Left lung (tissue), 10 donors: Measurements from ENCODE around the gene IQGAP3. TPM values are rescaled to one million over a fixed set of nuclear protein-coding genes. Genes with fewer than 3 reads are reported as not detected.

Experiments used
- ATAC-seq: fragments of 200-7000 bp; cut with Tn5 transposase; one replicate; pipeline ENCODE4 v1.9.1; 2020; ENCODE audit warnings: moderate library complexity
- DNase-seq, 4 donors: peaks; one replicate each; pipeline ENCODE4 v3.0.0-alpha.2; 2013 to 2020
- H3K27ac ChIP-seq, 2 donors: fragments of 200-600 bp; sonication (generic) in 1 of 2; one replicate each; pipeline versions ENCODE4 v1.5.0 to v1.8.0; 2020 to 2021
- H3K27me3 ChIP-seq, 2 donors: fragments of 200-600 bp; sonication (generic) in 1 of 2; one replicate each; pipeline versions ENCODE4 v1.5.0 to v1.8.0; 2020 to 2021
- H3K36me3 ChIP-seq, 2 donors: fragments of 200-600 bp; sonication (generic) in 1 of 2; one replicate each; pipeline versions ENCODE4 v1.5.0 to v1.8.0; 2020 to 2021
- H3K4me1 ChIP-seq, 2 donors: fragments of 200-600 bp; one replicate each; pipeline ENCODE4 v1.8.0; 2021
- H3K4me3 ChIP-seq, 2 donors: fragments of 200-600 bp; sonication (generic) in 1 of 2; one replicate each; pipeline versions ENCODE4 v1.5.0 to v1.8.0; 2020 to 2021; ENCODE audit warnings: mild to moderate bottlenecking in 1 of 2
- H3K9me3 ChIP-seq, 2 donors: fragments of 200-600 bp; sonication (generic) in 1 of 2; one replicate each; pipeline versions ENCODE4 v1.5.0 to v1.8.0; 2020 to 2021
- CTCF ChIP-seq, 2 donors: fragments of 200-600 bp; sonication (generic) in 1 of 2; IDR thresholded peaks; one replicate each; pipeline versions ENCODE4 v1.5.0 to v1.8.0; 2021; ENCODE audit warnings: antibody characterized with exemption in 2 of 2
- intact Hi-C, 2 donors: fragments of 100-400 bp; cut with DNase I; formaldehyde crosslinking; loops; one replicate each; pipeline versions ENCODE4 v1.11.2 to v1.14.2; 2022
- polyA plus RNA-seq, 6 donors: library from polyadenylated mRNA; unstranded; fragments of 120-200 nt; gene quantifications; one replicate each; pipeline ENCODE4 v1.2.1, GENCODE V29; 2013; ENCODE audit not compliant: insufficient read length in 6 of 6
- total RNA-seq, 2 donors: library from RNA; stranded (reverse); fragmentation: NEBNext Ultra II Directional; extraction: Animal tissue kit (Norgen Biotek cat#: 25700); gene quantifications; one replicate each; pipeline ENCODE4 v1.2.1, GENCODE V29; 2021
- donor health status: DM: no; HTN: yes; CAD: no.
- donor health status: DM: no; HTN: no; CAD: no.

Gene IQGAP3
- total and polyA plus RNA-seq, 8 donors, result 2.8 to 26.7 (median 13.1) TPM

- peaks cover 38 to 88% of the 10 kb centered on the region in 2 donors for H3K4me1 ChIP-seq
- H3K9me3 ChIP-seq, result no peaks in the 10 kb centered on the region
- no peak overlapping the region for H3K4me3 ChIP-seq
- DNase-seq (no peak), ATAC-seq (no peak)
- no peak overlapping the region for H3K27ac ChIP-seq
- peaks cover 0 to 18% of the 10 kb centered on the region in 2 donors for H3K36me3 ChIP-seq
- no peaks in the 10 kb centered on the region for H3K27me3 ChIP-seq
- intact Hi-C loops, result no loop called here
- no peak for TF ChIP-seq CTCF (IDR thresholded peaks at IDR 0.05)
Measured at GRCh38 chr1:156486421-156487344, 85.7 kb downstream of the IQGAP3 start.

- no peak overlapping the region for H3K4me3 ChIP-seq
- ATAC-seq (no peak), DNase-seq (no peak)
- H3K27ac ChIP-seq, result no peak overlapping the region
- H3K27me3 ChIP-seq, result no peaks in the 10 kb centered on the region
- intact Hi-C loops, result no loop called here
- TF ChIP-seq CTCF (IDR thresholded peaks at IDR 0.05), result no peak
- H3K36me3 ChIP-seq, result peaks cover 0 to 25% of the 10 kb centered on the region in 2 donors
- H3K9me3 ChIP-seq, result no peaks in the 10 kb centered on the region
- peaks cover 31 to 88% of the 10 kb centered on the region in 2 donors for H3K4me1 ChIP-seq
Measured at GRCh38 chr1:156485984-156486383, 86.4 kb downstream of the IQGAP3 start.

GRCh38 chr1:156484480-156485058 lies 87.8 kb downstream of the IQGAP3 start:
- Histone ChIP-seq H3K9me3 (no peaks in the 10 kb centered on the region), H3K27me3 (no peaks in the 10 kb centered on the region), H3K36me3 (peaks cover 0 to 39% of the 10 kb centered on the region in 2 donors), H3K27ac (no peak overlapping the region), H3K4me1 (peaks cover 17 to 84% of the 10 kb centered on the region in 2 donors), H3K4me3 (no peak overlapping the region)
- TF ChIP-seq CTCF (IDR thresholded peaks at IDR 0.05), result no peak
- no peak for DNase-seq
- no peak for ATAC-seq
- intact Hi-C loops, result no loop called here

- Histone ChIP-seq H3K4me1 (peaks cover 6 to 72% of the 10 kb centered on the region in 2 donors), H3K27ac (peak overlapping the region in 1 of 2 donors; percentile 37)
- no peak for TF ChIP-seq CTCF (IDR thresholded peaks at IDR 0.05)
Measured at GRCh38 chr1:156483397-156483796, 89.0 kb downstream of the IQGAP3 start.

GRCh38 chr1:156482276-156482675 lies 90.1 kb downstream of the IQGAP3 start:
- TF ChIP-seq CTCF (IDR thresholded peaks at IDR 0.05), result no peak
- Histone ChIP-seq H3K4me1 (peaks cover 0 to 61% of the 10 kb centered on the region in 2 donors), H3K36me3 (peaks cover 0 to 62% of the 10 kb centered on the region in 2 donors), H3K27me3 (no peaks in the 10 kb centered on the region), H3K9me3 (no peaks in the 10 kb centered on the region), H3K4me3 (no peak overlapping the region), H3K27ac (no peak overlapping the region)
- ATAC-seq (no peak), DNase-seq (no peak)
- intact Hi-C loops, result no loop called here

More at GRCh38 chr1:156483397-156483796, 89.0 kb downstream of the IQGAP3 start:
- ATAC-seq (no peak), DNase-seq (no peak)
- no peaks in the 10 kb centered on the region for H3K27me3 ChIP-seq
- intact Hi-C loops, result no loop called here
- no peak overlapping the region for H3K4me3 ChIP-seq
- H3K9me3 ChIP-seq, result no peaks in the 10 kb centered on the region
- H3K36me3 ChIP-seq, result peaks cover 0 to 51% of the 10 kb centered on the region in 2 donors
